Activated CD8-positive, alpha-beta T cell treated with anti-CD3 and anti-CD28 coated beads for 36 hours (primary cell): ENCODE data around the gene NDRG4. TPM values are rescaled to one million over a fixed set of nuclear protein-coding genes. Genes with fewer than 3 reads are reported as not detected.
A peak's percentile ranks its signal among the peaks of the same experiment; 100 is the strongest.

Source experiments
- ATAC-seq: fragments of 200-7000 bp; cut with Tn5 transposase; one replicate; pipeline ENCODE4 v1.10.0; 2021; ENCODE audit warnings: mild to moderate bottlenecking, moderate library complexity
- CTCF ChIA-PET: fragments of 350-600 bp; sonication (Branson Sonifier 250); formaldehyde crosslinking; loops from one replicate; lab custom pipeline; 2021; ENCODE audit warnings: antibody characterized with exemption; lab: Charles Lee
- POLR2A ChIA-PET: fragments of 350-600 bp; sonication (Branson Sonifier 250); formaldehyde crosslinking; loops from one replicate; lab custom pipeline; 2021; ENCODE audit warnings: antibody characterized with exemption; lab: Charles Lee
- DNase-seq: peaks from one replicate; pipeline ENCODE4 v3.0.0-alpha.2; 2020
- H3K27ac Mint-ChIP-seq: one replicate; pipeline ENCODE4 v1.8.0; 2021; ENCODE audit warnings: mild to moderate bottlenecking, mixed read lengths
- H3K27me3 Mint-ChIP-seq: one replicate; pipeline ENCODE4 v1.8.0; 2021; ENCODE audit warnings: mixed read lengths
- H3K36me3 Mint-ChIP-seq: one replicate; pipeline ENCODE4 v1.8.0; 2021; ENCODE audit warnings: low read depth, mixed read lengths
- H3K4me1 Mint-ChIP-seq: one replicate; pipeline ENCODE4 v1.8.0; 2021; ENCODE audit warnings: low read depth, mixed read lengths
- H3K4me3 Mint-ChIP-seq: one replicate; pipeline ENCODE4 v1.8.0; 2021; ENCODE audit warnings: mild to moderate bottlenecking, moderate library complexity, mixed read lengths
- H3K9me3 Mint-ChIP-seq: one replicate; pipeline ENCODE4 v1.8.0; 2021; ENCODE audit warnings: mixed read lengths
- intact Hi-C: fragments of 100-400 bp; cut with micrococcal nuclease; formaldehyde crosslinking; loops from one replicate; pipeline ENCODE4 v1.10.0; 2022
- total RNA-seq, 2 experiments: library from RNA; stranded (reverse); gene quantifications; one replicate each; pipeline ENCODE4 v1.2.3, GENCODE V29; 2021
- TF ChIP-seq, protein P1 (sequence below): fragments of 200-600 bp; IDR thresholded peaks from one replicate; pipeline ENCODE4 v1.8.0; 2022; ENCODE audit warnings: antibody characterized with exemption, mild to moderate bottlenecking

The NDRG4 gene
- total RNA-seq, 2 experiments from 2014 or later = 1.3 to 1.6 TPM

DNA sequence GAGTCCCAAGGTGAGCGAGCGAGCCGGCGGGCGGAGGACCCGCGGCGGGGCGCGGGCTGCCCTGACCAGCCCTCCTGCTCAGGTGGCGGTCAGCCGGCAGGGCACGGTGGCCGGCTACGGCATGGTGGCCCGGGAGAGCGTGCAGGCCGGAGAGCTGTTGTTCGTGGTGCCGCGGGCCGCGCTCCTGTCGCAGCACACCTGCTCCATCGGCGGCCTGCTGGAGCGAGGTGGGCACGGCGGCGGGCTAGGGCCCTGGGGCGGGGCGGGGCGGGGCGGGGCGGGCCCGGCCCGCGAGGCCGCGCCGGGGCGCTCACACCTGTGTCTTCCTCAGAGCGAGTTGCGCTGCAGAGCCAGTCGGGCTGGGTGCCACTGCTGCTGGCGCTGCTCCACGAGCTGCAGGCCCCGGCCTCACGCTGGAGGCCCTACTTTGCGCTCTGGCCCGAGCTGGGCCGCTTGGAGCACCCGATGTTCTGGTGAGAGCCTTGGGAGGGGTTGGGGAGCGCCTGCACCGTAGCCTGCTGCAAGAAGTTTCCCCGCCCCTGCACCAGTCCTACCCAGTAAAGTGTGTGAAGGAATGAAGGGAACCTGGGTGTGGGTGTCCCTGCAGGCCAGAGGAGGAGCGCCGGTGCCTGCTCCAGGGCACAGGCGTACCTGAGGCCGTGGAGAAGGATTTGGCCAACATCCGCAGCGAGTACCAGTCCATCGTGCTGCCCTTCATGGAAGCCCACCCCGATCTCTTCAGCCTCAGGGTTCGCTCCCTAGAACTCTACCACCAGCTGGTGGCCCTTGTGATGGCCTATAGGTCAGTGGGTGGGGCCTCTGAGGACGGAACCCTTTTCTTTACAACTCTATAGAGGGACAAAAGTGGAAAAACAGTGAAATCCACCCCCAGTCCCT lies 16.2 kb downstream of the NDRG4 start:
- H3K27me3 Mint-ChIP-seq = no peaks in the 10 kb centered on the region
- peak overlapping the region; percentile 90 for H3K27ac Mint-ChIP-seq
- DNase-seq (peak; percentile 60), ATAC-seq (peak; percentile 69)
- peaks cover 36% of the 10 kb centered on the region for H3K4me1 Mint-ChIP-seq
- intact Hi-C loops = loop anchor here (5.0 to 10.0 kb wide), 2 partner anchors 216 to 249 kb away; partner anchors contain the start of gene GOT2
- peaks cover 41% of the 10 kb centered on the region for H3K36me3 Mint-ChIP-seq
- H3K9me3 Mint-ChIP-seq = no peaks in the 10 kb centered on the region
- CTCF ChIA-PET = interaction anchor here (1.5 to 5.5 kb wide), 3 partner anchors 62 to 239 kb away, joined by 4 to 61 read pairs (median 4); no protein-coding TSS in a partner anchor
- TF ChIP-seq, protein P1, sequence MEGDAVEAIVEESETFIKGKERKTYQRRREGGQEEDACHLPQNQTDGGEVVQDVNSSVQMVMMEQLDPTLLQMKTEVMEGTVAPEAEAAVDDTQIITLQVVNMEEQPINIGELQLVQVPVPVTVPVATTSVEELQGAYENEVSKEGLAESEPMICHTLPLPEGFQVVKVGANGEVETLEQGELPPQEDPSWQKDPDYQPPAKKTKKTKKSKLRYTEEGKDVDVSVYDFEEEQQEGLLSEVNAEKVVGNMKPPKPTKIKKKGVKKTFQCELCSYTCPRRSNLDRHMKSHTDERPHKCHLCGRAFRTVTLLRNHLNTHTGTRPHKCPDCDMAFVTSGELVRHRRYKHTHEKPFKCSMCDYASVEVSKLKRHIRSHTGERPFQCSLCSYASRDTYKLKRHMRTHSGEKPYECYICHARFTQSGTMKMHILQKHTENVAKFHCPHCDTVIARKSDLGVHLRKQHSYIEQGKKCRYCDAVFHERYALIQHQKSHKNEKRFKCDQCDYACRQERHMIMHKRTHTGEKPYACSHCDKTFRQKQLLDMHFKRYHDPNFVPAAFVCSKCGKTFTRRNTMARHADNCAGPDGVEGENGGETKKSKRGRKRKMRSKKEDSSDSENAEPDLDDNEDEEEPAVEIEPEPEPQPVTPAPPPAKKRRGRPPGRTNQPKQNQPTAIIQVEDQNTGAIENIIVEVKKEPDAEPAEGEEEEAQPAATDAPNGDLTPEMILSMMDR = no peak
- POLR2A ChIA-PET = interaction anchor here (0.7 to 4.8 kb wide), 8 partner anchors 10 to 217 kb away, joined by 3 to 29 read pairs (median 4); partner anchors contain the start of genes CNOT1 and SLC38A7
- H3K4me3 Mint-ChIP-seq = peak overlapping the region; percentile 92

DNA sequence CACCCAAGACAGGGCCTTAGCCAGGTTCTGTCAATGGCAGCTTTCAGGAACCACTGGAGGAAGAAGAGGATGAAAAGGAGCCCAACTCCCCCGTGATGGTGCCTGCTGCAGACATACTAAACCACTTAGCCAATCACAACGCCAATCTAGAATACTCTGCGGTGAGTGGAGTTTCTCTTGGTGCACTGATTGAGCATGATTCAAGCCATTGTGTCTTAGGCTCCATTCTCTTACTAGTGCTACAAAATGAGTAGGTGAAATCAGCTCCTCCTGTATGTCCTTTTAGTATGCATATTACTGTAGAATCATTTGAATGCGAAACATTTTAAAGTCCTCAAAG lies 16.8 kb downstream of the NDRG4 start:
- Mint-ChIP-seq H3K36me3 (peaks cover 46% of the 10 kb centered on the region), H3K4me1 (peaks cover 36% of the 10 kb centered on the region)

DNA sequence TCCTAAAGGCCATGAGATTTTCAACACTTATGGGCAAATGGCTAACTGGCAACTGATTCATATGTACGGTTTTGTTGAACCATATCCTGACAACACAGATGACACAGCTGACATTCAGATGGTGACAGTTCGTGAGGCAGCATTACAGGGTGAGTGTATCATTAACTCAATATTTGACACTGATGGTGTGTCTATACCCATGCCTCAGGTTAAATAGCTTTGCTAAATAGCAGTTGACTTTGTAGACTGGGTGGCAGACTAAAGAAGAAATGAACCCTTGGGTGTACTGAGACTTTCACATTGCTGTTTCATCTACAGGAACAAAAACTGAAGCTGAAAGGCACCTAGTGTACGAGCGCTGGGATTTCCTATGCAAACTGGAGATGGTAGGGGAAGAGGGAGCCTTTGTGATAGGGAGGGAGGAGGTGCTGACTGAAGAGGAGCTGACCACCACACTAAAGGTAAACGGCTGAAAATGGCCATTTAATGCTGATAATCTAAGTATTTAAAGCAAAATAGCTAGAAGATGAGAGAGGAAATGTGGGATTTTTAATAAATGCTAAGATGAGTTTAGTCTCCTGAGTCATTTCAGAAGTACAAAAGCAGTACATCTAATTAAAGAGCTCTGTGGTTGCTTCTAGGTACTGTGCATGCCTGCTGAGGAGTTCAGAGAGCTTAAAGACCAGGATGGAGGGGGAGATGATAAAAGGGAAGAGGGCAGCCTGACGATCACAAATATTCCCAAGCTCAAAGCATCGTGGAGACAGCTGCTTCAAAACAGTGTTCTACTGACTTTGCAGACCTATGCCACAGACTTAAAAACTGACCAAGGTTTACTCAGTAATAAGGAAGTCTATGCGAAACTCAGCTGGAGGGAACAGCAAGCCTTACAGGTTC lies 18.4 kb downstream of the NDRG4 start:
- no peak overlapping the region for H3K4me3 Mint-ChIP-seq
- ATAC-seq (no peak), DNase-seq (no peak)
- peaks cover 52% of the 10 kb centered on the region for H3K36me3 Mint-ChIP-seq
- peaks cover 30% of the 10 kb centered on the region for H3K4me1 Mint-ChIP-seq
- H3K27me3 Mint-ChIP-seq = no peaks in the 10 kb centered on the region
- H3K27ac Mint-ChIP-seq = peak overlapping the region; percentile 19
- H3K9me3 Mint-ChIP-seq = no peaks in the 10 kb centered on the region
- CTCF ChIA-PET = interaction anchor here (1.3 to 2.4 kb wide), 2 partner anchors 19 to 238 kb away, joined by 3 to 7 read pairs; partner anchors contain the start of gene NDRG4
- POLR2A ChIA-PET = interaction anchor here (1.0 to 4.8 kb wide), 10 partner anchors 8 to 166 kb away, joined by 3 to 29 read pairs (median 3); partner anchors contain the start of genes CNOT1 and SLC38A7
- TF ChIP-seq, protein P1 = no peak
- intact Hi-C loops = loop anchor here (5.0 to 10.0 kb wide), 2 partner anchors 214 to 246 kb away; partner anchors contain the start of gene GOT2

More for the DNA sequence above, 16.8 kb downstream of the NDRG4 start:
- Mint-ChIP-seq H3K27me3 (no peaks in the 10 kb centered on the region), H3K9me3 (no peaks in the 10 kb centered on the region), H3K27ac (no peak overlapping the region), H3K4me3 (peak overlapping the region; percentile 92)
- intact Hi-C loops = loop anchor here (5.0 to 10.0 kb wide), 2 partner anchors 216 to 248 kb away; partner anchors contain the start of gene GOT2
- POLR2A ChIA-PET = interaction anchor here (0.7 to 4.8 kb wide), 9 partner anchors 10 to 168 kb away, joined by 3 to 29 read pairs (median 4); partner anchors contain the start of genes CNOT1 and SLC38A7
- CTCF ChIA-PET = interaction anchor here (1.5 to 2.4 kb wide), 2 partner anchors 144 to 239 kb away, joined by 4 to 7 read pairs; no protein-coding TSS in a partner anchor
- DNase-seq (no peak), ATAC-seq (no peak)
- TF ChIP-seq, protein P1 = no peak

DNA sequence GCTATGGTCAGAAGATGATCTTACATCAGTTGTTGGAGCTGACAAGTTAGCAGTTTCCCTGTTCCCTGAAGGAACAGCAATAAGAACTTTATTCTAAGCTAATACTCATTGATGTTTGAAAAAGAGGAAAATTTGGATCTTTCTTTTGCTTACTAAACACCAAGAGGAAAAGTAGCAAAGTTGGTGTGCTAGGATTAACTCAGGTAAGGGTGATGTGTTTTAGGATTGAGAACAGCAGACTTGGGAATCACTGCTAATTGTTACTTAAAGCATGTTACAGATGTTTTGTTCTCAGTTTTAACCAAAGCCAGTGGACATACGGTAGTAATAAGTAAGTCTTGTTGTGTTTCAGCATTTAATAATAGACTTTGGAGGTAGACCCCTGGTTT lies 19.0 kb downstream of the NDRG4 start:
- TF ChIP-seq, protein P1 = no peak
- ChIA-PET POLR2A (interaction anchor here (1.1 to 4.8 kb wide), 5 partner anchors 7 to 110 kb away, joined by 3 to 29 read pairs (median 8); partner anchors contain the start of gene CNOT1), CTCF (interaction anchor here (1.3 to 2.4 kb wide), 2 partner anchors 19 to 237 kb away, joined by 3 to 7 read pairs; partner anchors contain the start of gene NDRG4)
- DNase-seq (no peak), ATAC-seq (no peak)
- intact Hi-C loops = loop anchor here (5.0 to 10.0 kb wide), 2 partner anchors 213 to 246 kb away; partner anchors contain the start of gene GOT2
- Mint-ChIP-seq H3K27me3 (no peaks in the 10 kb centered on the region), H3K4me3 (no peak overlapping the region), H3K4me1 (peaks cover 27% of the 10 kb centered on the region), H3K36me3 (peaks cover 55% of the 10 kb centered on the region), H3K27ac (no peak overlapping the region), H3K9me3 (no peaks in the 10 kb centered on the region)
